Fibroblast of skin of left quadriceps (primary cell): Measurements from ENCODE around the gene BGN.

Source experiments
- DNase-seq, 2 experiments: peaks; one replicate each; pipeline ENCODE4 v3.0.0-alpha.2; 2013; ENCODE audit warnings: low read depth in 2 of 2

BGN gene

GRCh38 chrX:153504445-153505016 lies 9.8 kb downstream of the BGN start:
- no peak for DNase-seq

GRCh38 chrX:153505361-153505760 lies 10.6 kb downstream of the BGN start:
- DNase-seq: no peak

- DNase-seq: peak in 1 of 2 experiments; percentile 29
These were observed 12.9 kb downstream of the BGN start for GRCh38 chrX:153507484-153508178.

- no peak for DNase-seq
These were observed 14.8 kb downstream of the BGN start for GRCh38 chrX:153509592-153509991.

- DNase-seq: no peak
These were observed 15.6 kb downstream of the BGN start for GRCh38 chrX:153510383-153510782.

GRCh38 chrX:153511784-153512500 lies 17.2 kb downstream of the BGN start:
- no peak for DNase-seq

GRCh38 chrX:153512501-153512893 lies 17.7 kb downstream of the BGN start:
- no peak for DNase-seq

GRCh38 chrX:153513265-153513664 lies 18.5 kb downstream of the BGN start:
- DNase-seq: no peak

GRCh38 chrX:153514259-153514658 lies 19.5 kb downstream of the BGN start:
- no peak for DNase-seq

GRCh38 chrX:153515435-153515834 lies 20.7 kb downstream of the BGN start:
- DNase-seq: no peak

- DNase-seq: no peak
These were observed 21.3 kb downstream of the BGN start for GRCh38 chrX:153516073-153516472.

GRCh38 chrX:153517423-153517822 lies 22.6 kb downstream of the BGN start, which contains the start of gene ATP2B3:
ATP2B3 (plus strand) TSS chrX:153517642; CDS start chrX:153536248, 18,606 bp downstream.
- DNase-seq: no peak

- DNase-seq: no peak
These were observed 23.4 kb downstream of the BGN start for GRCh38 chrX:153517946-153518834.

- no peak for DNase-seq
These were observed 24.9 kb downstream of the BGN start for GRCh38 chrX:153519569-153520286.

GRCh38 chrX:153520287-153520917 lies 25.6 kb downstream of the BGN start:
- DNase-seq: no peak

GRCh38 chrX:153521034-153521433 lies 26.3 kb downstream of the BGN start:
- DNase-seq: no peak

GRCh38 chrX:153522259-153522658 lies 27.5 kb downstream of the BGN start:
- no peak for DNase-seq

- no peak for DNase-seq
These were observed 28.5 kb downstream of the BGN start for GRCh38 chrX:153523269-153523668.

- DNase-seq: no peak
These were observed 29.5 kb downstream of the BGN start for GRCh38 chrX:153524234-153524633.

- DNase-seq: no peak
These were observed 30.7 kb downstream of the BGN start for GRCh38 chrX:153525451-153525850.

- DNase-seq: no peak
These were observed 31.3 kb downstream of the BGN start for GRCh38 chrX:153526042-153526441.
